H1 (cell line): Measurements from ENCODE around the gene FMO5. TPM values are rescaled to one million over a fixed set of nuclear protein-coding genes. Genes with fewer than 3 reads are reported as not detected.

Experiments
- CTCF ChIA-PET: fragments of 300-600 bp; sonication (Branson Sonifier 250); formaldehyde crosslinking; loops from one replicate; lab custom pipeline; 2021; ENCODE audit not compliant: partially characterized antibody; lab: Charles Lee
- POLR2A ChIA-PET: fragments of 300-600 bp; sonication (Branson Sonifier 250); formaldehyde crosslinking; loops from one replicate; lab custom pipeline; 2021; ENCODE audit warnings: inconsistent platforms; ENCODE audit not compliant: partially characterized antibody; lab: Charles Lee
- DNase-seq, 2 experiments: peaks; one replicate each; pipeline versions ENCODE4 v3.0.0 to v3.0.0-alpha.2; 2010 to 2022; ENCODE audit warnings: low spot score in 2 of 2, low read depth in 1 of 2, mixed read lengths in 1 of 2
- FAIRE-seq: peaks from 2 replicates; lab custom pipeline; 2011; peaks lifted over from hg19 to GRCh38; lab: Jason Lieb, UNC
- H2AFZ ChIP-seq: 2 replicates; pipeline ENCODE4 v1.8.1; 2012; ENCODE audit warnings: low read length, inconsistent platforms
- H2AK5ac ChIP-seq: 2 replicates; pipeline ENCODE4 v1.6.1; 2013; ENCODE audit warnings: low read depth, low read length
- H2BK120ac ChIP-seq: replicated peaks from 2 replicates; pipeline ENCODE3; 2013; ENCODE audit warnings: low read depth, low read length, inconsistent platforms
- H2BK12ac ChIP-seq: 2 replicates; pipeline ENCODE4 v1.6.1; 2013; ENCODE audit warnings: low read depth, low read length
- H2BK15ac ChIP-seq: 2 replicates; pipeline ENCODE4 v1.6.1; 2013; ENCODE audit warnings: low read length
- H2BK20ac ChIP-seq: 2 replicates; pipeline ENCODE4 v1.6.1; 2013; ENCODE audit warnings: low read length
- H2BK5ac ChIP-seq: 2 replicates; pipeline ENCODE4 v1.6.1; 2013; ENCODE audit warnings: low read depth, low read length
- H3K14ac ChIP-seq: 2 replicates; pipeline ENCODE4 v1.6.1; 2013; ENCODE audit warnings: inconsistent platforms; ENCODE audit not compliant: insufficient read length
- H3K18ac ChIP-seq: 2 replicates; pipeline ENCODE4 v1.6.1; 2013; ENCODE audit warnings: low read length; ENCODE audit errors: extremely low read depth
- H3K23ac ChIP-seq: 2 replicates; pipeline ENCODE4 v1.6.1; 2013; ENCODE audit warnings: inconsistent platforms; ENCODE audit not compliant: insufficient read length
- H3K23me2 ChIP-seq: 2 replicates; pipeline ENCODE4 v1.6.1; 2013; ENCODE audit warnings: low read depth, low read length
- H3K27ac ChIP-seq: 2 replicates; pipeline ENCODE4 v1.6.1; 2011; ENCODE audit warnings: low read depth, low read length, inconsistent platforms
- H3K27me3 ChIP-seq, 4 experiments: replicated peaks in 1 of 4; 1 replicate in 1 of 4; 2 replicates in 3 of 4; pipeline versions ENCODE4 v1.6.1 to v1.8.1; 2011 to 2013; ENCODE audit warnings: low read length in 3 of 4, mild to moderate bottlenecking in 3 of 4, inconsistent platforms in 2 of 4, mixed read lengths in 2 of 4, moderate library complexity in 1 of 4; ENCODE audit not compliant: control insufficient read depth in 3 of 4, insufficient read depth in 3 of 4; ENCODE audit errors: extremely low read depth in 1 of 4
- H3K36me3 ChIP-seq, 4 experiments: 2 replicates each; pipeline versions ENCODE4 v1.6.1 to v1.8.1; 2011 to 2013; ENCODE audit warnings: mild to moderate bottlenecking in 4 of 4, low read length in 3 of 4, moderate library complexity in 2 of 4, control low read depth in 1 of 4, inconsistent platforms in 1 of 4; ENCODE audit not compliant: insufficient read depth in 4 of 4, control insufficient read depth in 2 of 4
- H3K4ac ChIP-seq: replicated peaks from 2 replicates; pipeline ENCODE3; 2013; ENCODE audit warnings: low read length, low read depth, mixed read lengths, inconsistent platforms; ENCODE audit not compliant: insufficient read length
- H3K4me1 ChIP-seq, 4 experiments: replicated peaks in 1 of 4; 1 replicate in 1 of 4; 2 replicates in 3 of 4; pipeline versions ENCODE4 v1.6.1 to v1.8.1; 2011 to 2013; ENCODE audit warnings: low read length in 3 of 4, inconsistent platforms in 2 of 4, mixed read lengths in 1 of 4; ENCODE audit not compliant: insufficient read depth in 4 of 4, control insufficient read depth in 3 of 4
- H3K4me2 ChIP-seq, 2 experiments: 2 replicates each; pipeline versions ENCODE4 v1.6.1 to v1.8.1; 2011 to 2013; ENCODE audit warnings: low read depth in 2 of 2, low read length in 2 of 2, control low read depth in 1 of 2, inconsistent platforms in 1 of 2, mild to moderate bottlenecking in 1 of 2; ENCODE audit not compliant: insufficient read depth in 1 of 2
- H3K4me3 ChIP-seq, 4 experiments: fragments of 200-600, 300-600 bp in 1 of 4; sonication (generic), shearing (Covaris generic), sonication (Bioruptor Twin) in 1 of 4; 2 replicates each; pipeline versions ENCODE4 v1.5.1 to v1.8.1; 2011 to 2016; ENCODE audit warnings: low read length in 4 of 4, low read depth in 3 of 4, control low read depth in 2 of 4, inconsistent platforms in 2 of 4, mild to moderate bottlenecking in 2 of 4, mixed read lengths in 1 of 4, moderate library complexity in 1 of 4; ENCODE audit not compliant: insufficient read depth in 2 of 4; ENCODE audit errors: extremely low read depth in 1 of 4
- H3K56ac ChIP-seq: replicated peaks from 2 replicates; pipeline ENCODE3; 2013; ENCODE audit warnings: low read depth, mild to moderate bottlenecking, mixed read lengths, low read length, inconsistent platforms; ENCODE audit not compliant: insufficient read length
- H3K79me1 ChIP-seq: 2 replicates; pipeline ENCODE4 v1.6.1; 2013; ENCODE audit warnings: low read depth, low read length, control low read depth
- H3K79me2 ChIP-seq, 2 experiments: 2 replicates each; pipeline versions ENCODE4 v1.6.1 to v1.8.1; 2012 to 2013; ENCODE audit warnings: low read length in 2 of 2, mild to moderate bottlenecking in 2 of 2, inconsistent platforms in 1 of 2; ENCODE audit not compliant: insufficient read depth in 2 of 2, control insufficient read depth in 1 of 2
- H3K9ac ChIP-seq, 4 experiments: replicated peaks in 1 of 4; 1 replicate in 1 of 4; 2 replicates in 3 of 4; pipeline versions ENCODE4 v1.6.1 to v1.8.1; 2011 to 2013; ENCODE audit warnings: low read depth in 3 of 4, low read length in 3 of 4, control low read depth in 2 of 4, mild to moderate bottlenecking in 2 of 4, moderate library complexity in 2 of 4, inconsistent platforms in 1 of 4; ENCODE audit errors: extremely low read depth in 1 of 4
- H3K9me3 ChIP-seq, 2 experiments: 2 replicates each; pipeline versions ENCODE4 v1.6.1 to v1.8.1; 2012 to 2013; ENCODE audit warnings: mild to moderate bottlenecking in 2 of 2, moderate library complexity in 2 of 2, control low read depth in 1 of 2, inconsistent platforms in 1 of 2, low read depth in 1 of 2, low read length in 1 of 2, mixed read lengths in 1 of 2; ENCODE audit not compliant: insufficient read depth in 2 of 2
- H4K20me1 ChIP-seq, 2 experiments: replicated peaks in 1 of 2; 2 replicates each; pipeline versions ENCODE3 to v1.8.1; 2011 to 2013; ENCODE audit warnings: inconsistent platforms in 2 of 2, low read length in 2 of 2, mild to moderate bottlenecking in 1 of 2; ENCODE audit not compliant: insufficient read depth in 2 of 2, control insufficient read depth in 1 of 2
- H4K5ac ChIP-seq: 2 replicates; pipeline ENCODE4 v1.6.1; 2013; ENCODE audit warnings: low read length, low read depth, mixed read lengths, inconsistent platforms; ENCODE audit not compliant: insufficient read length
- H4K8ac ChIP-seq: 2 replicates; pipeline ENCODE4 v1.8.0; 2013; ENCODE audit warnings: mild to moderate bottlenecking, moderate library complexity, low read length, inconsistent platforms; ENCODE audit not compliant: insufficient read depth; ENCODE audit errors: extremely low read depth
- H4K91ac ChIP-seq: replicated peaks from 2 replicates; pipeline ENCODE3; 2013; ENCODE audit warnings: low read length, mixed read lengths, inconsistent platforms; ENCODE audit not compliant: insufficient read length
- CBX8 ChIP-seq: fragments of 300-800, 300-1000 bp; sonication (generic); IDR thresholded peaks from 2 replicates; pipeline ENCODE4 v1.7.1; 2016; ENCODE audit warnings: low read depth, low read length, borderline replicate concordance
- CHD1 ChIP-seq: IDR thresholded peaks from 2 replicates; pipeline ENCODE4 v1.6.1; 2012; ENCODE audit warnings: low read depth, low read length, improper control_type of control experiment
- CREB1 ChIP-seq: IDR thresholded peaks from 2 replicates; pipeline ENCODE4 v1.6.1; 2012; ENCODE audit warnings: inconsistent platforms
- EGR1 ChIP-seq: IDR thresholded peaks from 2 replicates; pipeline ENCODE4 v1.6.1; 2011; ENCODE audit warnings: low read depth, low read length, borderline replicate concordance
- RNF2 ChIP-seq: fragments of 200-900, 300-1000 bp; sonication (generic); IDR thresholded peaks from 2 replicates; pipeline ENCODE4 v1.7.1; 2016; ENCODE audit warnings: borderline replicate concordance, low read depth, mild to moderate bottlenecking, antibody characterized with exemption, low read length; ENCODE audit not compliant: poor library complexity, severe bottlenecking; ENCODE audit errors: missing control alignments
- SP1 ChIP-seq: IDR thresholded peaks from 2 replicates; pipeline ENCODE4 v1.6.1; 2011; ENCODE audit warnings: low read depth, low read length
- TBP ChIP-seq: IDR thresholded peaks from 2 replicates; pipeline ENCODE4 v1.6.1; 2011; ENCODE audit warnings: low read depth, low read length, improper control_type of control experiment
- TCF12 ChIP-seq: IDR thresholded peaks from 2 replicates; pipeline ENCODE4 v1.6.1; 2011; ENCODE audit warnings: low read depth, mild to moderate bottlenecking, low read length
- WGBS, 2 experiments: shearing (Covaris generic) in 1 of 2; methylation state at CpG; one replicate each; pipeline versions ENCODE4 v1.1.6 to v1.1.7; 2013 to 2015; ENCODE audit warnings: low lambda C conversion rate in 2 of 2, mixed read lengths in 2 of 2, inconsistent platforms in 1 of 2, low coverage in 1 of 2, missing lambda C conversion rate in 1 of 2; ENCODE audit not compliant: insufficient replicate concordance in 2 of 2, insufficient coverage in 1 of 2, insufficient read length in 1 of 2; ENCODE audit errors: extremely low coverage in 1 of 2, missing lambda C conversion rate in 1 of 2; 5-methylcytosine and 5-hydroxymethylcytosine counted together
- polyA plus RNA-seq, 7 experiments: library from polyadenylated mRNA; depleted of rRNA in 3 of 7; stranded (reverse) in 5 of 7; unstranded in 2 of 7; fragments of >200 nt in 5 of 7; fragments of 200-250 nt in 2 of 7; gene quantifications; 1 replicate in 5 of 7; 2 replicates in 1 of 7; 4 replicates in 1 of 7; pipeline versions ENCODE4 v1.2.1 to v1.2.3, GENCODE V29; 2011 to 2013; ENCODE audit warnings: missing spikeins in 2 of 7, mixed read lengths in 2 of 7
- total RNA-seq: library from RNA; stranded (reverse); fragmentation: NEBNext Ultra II Directional; extraction: Animal tissue kit (Norgen Biotek cat#: 25700); gene quantifications from 2 replicates; pipeline ENCODE4 v1.2.1, GENCODE V29; 2021
- TF ChIP-seq, protein P1 (sequence below): IDR thresholded peaks from 2 replicates; pipeline ENCODE4 v1.6.1; 2012; ENCODE audit warnings: low read length, inconsistent platforms
- TF ChIP-seq, protein P2 (sequence below): IDR thresholded peaks from 2 replicates; pipeline ENCODE4 v1.6.1; 2011; ENCODE audit warnings: low read depth, mild to moderate bottlenecking, low read length; ENCODE audit not compliant: insufficient read depth

Gene FMO5
- total and polyA plus RNA-seq, 2 of the 8 experiments (the other 6 are each of a cell fraction or from before 2014, with no cell fraction given), result 0.27 to 0.34 TPM

DNA sequence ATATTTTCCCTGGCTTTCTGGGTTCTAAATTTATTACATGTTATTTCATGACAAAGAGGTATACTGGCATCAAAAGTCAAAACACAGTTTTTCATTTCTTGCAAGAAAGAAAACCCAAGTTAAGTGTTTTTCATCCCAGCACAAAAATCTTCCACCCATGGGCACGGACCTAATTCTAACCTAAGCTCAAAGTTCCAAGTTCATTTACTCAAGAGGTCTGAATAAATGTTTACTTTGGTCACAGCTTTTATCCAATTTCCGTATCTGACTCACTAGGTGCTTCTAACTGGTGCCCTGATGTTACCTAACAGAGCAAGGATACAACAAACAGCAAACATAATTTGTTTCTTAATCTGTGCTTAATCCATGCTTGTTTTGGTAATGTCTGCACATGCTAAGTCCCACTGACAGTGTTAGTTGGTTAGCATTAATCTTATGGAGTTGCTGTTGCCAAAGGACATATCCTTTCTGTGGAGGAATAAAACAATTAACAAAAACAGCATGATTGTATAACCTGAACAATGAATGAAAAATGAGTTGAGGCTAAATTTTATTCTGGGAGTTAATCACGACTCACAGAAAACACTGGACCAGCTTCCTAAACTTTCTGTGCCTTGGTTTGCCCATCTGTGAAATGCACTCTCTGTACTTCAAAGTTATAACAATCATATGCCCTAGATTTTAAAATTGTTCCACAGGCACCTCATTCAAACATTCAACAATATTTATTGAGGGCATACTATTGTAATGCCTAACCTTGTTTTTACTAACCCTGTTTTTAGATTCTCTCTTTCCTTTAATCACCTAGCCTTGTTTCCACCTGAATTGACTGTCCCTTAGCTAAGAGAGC lies 13.1 kb upstream of the FMO5 start:
- H2AFZ ChIP-seq, result no peak overlapping the region
- no peak overlapping the region for H2BK5ac ChIP-seq
- ChIA-PET POLR2A (interaction anchor here (3.4 kb wide), 1 partner anchor 153 kb away, joined by 19 read pairs; no protein-coding TSS in a partner anchor), CTCF (interaction anchor here (1.0 kb wide), 1 partner anchor 15 kb away, joined by 3 read pairs; no protein-coding TSS in a partner anchor)
- FAIRE-seq (no peak), DNase-seq (no peak)
- no peak overlapping the region for H3K27ac ChIP-seq
- H3K27me3 ChIP-seq, result no peaks in the 10 kb centered on the region
- H3K18ac ChIP-seq, result no peak overlapping the region
- no peak overlapping the region for H3K4ac ChIP-seq
- peaks cover 0 to 10% (median 2%) of the 10 kb centered on the region in 4 experiments; a peak in 2 of 7 replicates for H3K4me1 ChIP-seq
- H2BK20ac ChIP-seq, result no peak overlapping the region
- H4K20me1 ChIP-seq, result no peaks in the 10 kb centered on the region
- H4K91ac ChIP-seq, result no peak overlapping the region
- H3K14ac ChIP-seq, result no peak overlapping the region
- no peaks in the 10 kb centered on the region for H3K36me3 ChIP-seq
- no peak overlapping the region for H4K8ac ChIP-seq
- no peak overlapping the region for H3K4me3 ChIP-seq
- H2BK120ac ChIP-seq, result no peak overlapping the region
- peaks cover 9 to 18% of the 10 kb centered on the region in 2 experiments for H3K9me3 ChIP-seq
- no peak overlapping the region for H3K4me2 ChIP-seq
- H2BK15ac ChIP-seq, result no peak overlapping the region
- no peak overlapping the region for H2AK5ac ChIP-seq
- H3K9ac ChIP-seq, result no peak overlapping the region
- H3K79me1 ChIP-seq, result no peaks in the 10 kb centered on the region
- H3K23me2 ChIP-seq, result no peaks in the 10 kb centered on the region; the same call in none of the 2 replicates
- no peak overlapping the region for H2BK12ac ChIP-seq
- H3K56ac ChIP-seq, result no peak overlapping the region
- H3K23ac ChIP-seq, result no peak overlapping the region
- H3K79me2 ChIP-seq, result peaks cover 0 to 2% of the 10 kb centered on the region in 2 experiments; a peak in 2 of 4 replicates
- WGBS, 2 experiments, result 83% methylated on average over 3 of the region's 3 CpGs; no CpG with 5 or more reads in 1 of the 2 experiments
- no peak overlapping the region for H4K5ac ChIP-seq
- TF ChIP-seq, protein P1, sequence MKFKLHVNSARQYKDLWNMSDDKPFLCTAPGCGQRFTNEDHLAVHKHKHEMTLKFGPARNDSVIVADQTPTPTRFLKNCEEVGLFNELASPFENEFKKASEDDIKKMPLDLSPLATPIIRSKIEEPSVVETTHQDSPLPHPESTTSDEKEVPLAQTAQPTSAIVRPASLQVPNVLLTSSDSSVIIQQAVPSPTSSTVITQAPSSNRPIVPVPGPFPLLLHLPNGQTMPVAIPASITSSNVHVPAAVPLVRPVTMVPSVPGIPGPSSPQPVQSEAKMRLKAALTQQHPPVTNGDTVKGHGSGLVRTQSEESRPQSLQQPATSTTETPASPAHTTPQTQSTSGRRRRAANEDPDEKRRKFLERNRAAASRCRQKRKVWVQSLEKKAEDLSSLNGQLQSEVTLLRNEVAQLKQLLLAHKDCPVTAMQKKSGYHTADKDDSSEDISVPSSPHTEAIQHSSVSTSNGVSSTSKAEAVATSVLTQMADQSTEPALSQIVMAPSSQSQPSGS, result no peak
- TF ChIP-seq CREB1, result no peak
- no peak for TF ChIP-seq EGR1
- TF ChIP-seq TBP, result no peak
- no peak for TF ChIP-seq SP1
- no peak for TF ChIP-seq TCF12
- TF ChIP-seq, protein P2, sequence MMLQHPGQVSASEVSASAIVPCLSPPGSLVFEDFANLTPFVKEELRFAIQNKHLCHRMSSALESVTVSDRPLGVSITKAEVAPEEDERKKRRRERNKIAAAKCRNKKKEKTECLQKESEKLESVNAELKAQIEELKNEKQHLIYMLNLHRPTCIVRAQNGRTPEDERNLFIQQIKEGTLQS, result no peak
- no peak for TF ChIP-seq CHD1
- no peak for TF ChIP-seq RNF2
- no peak for TF ChIP-seq CBX8
